Measurements from ENCODE around the gene SLC46A1.

DNA sequence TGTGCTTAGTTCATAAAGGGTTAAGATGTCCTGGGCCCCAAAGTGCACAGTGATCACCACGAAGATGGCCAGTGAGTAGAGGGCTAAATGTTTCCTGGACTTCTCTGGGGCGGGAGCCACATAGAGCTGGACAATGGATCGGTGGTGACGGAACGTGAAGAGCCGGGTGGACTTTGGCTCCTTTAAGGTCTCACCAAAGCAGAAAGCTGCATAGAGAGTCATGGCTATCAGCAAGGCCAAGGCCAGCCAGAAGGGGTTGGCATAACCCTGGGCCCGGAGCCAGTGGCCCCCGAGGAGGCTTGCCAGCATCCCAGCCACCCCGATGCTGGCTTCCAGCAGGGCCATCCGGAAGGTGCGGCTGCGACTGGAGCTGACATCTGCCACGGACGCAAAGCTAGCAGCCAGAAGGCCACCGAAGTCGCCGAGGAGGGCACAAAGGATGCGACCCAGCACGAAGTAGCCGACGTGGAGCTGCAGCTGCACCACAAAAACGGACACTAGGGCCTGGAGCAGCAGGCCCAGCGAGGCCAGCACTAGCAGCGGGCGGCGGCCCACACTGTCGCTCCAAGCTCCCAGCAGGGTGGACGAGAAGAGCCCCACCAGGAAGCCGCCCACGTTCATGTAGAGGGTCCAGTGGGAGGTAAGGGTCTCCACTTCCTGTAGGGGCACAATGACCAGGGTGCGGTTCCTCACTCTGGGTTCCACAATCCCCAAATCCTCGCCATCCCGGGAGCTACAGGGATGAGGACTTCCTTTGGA is 1.0 kb downstream of the SLC46A1 start:
- TF ChIP-seq POLR2A (conservative IDR thresholded peaks at IDR 0.05) (no peak), EZH2 (IDR thresholded peaks at IDR 0.05; ENCODE audit: borderline replicate concordance, low read depth, low read length) (no peak), CTCF (IDR thresholded peaks at IDR 0.05 in 2 of 3, conservative IDR thresholded peaks at IDR 0.05 in 1 of 3; ENCODE audit: insufficient read depth in 2 of 3, low read depth in 1 of 3, low read length in 3 of 3) (no peak)

All from K562 (cell line).